HL-60/S4 (cell line): Measurements from ENCODE around the gene PTPRCAP.
"Not testable (repeated sequence)": the region's sequence is repeated elsewhere in the genome, so short reads cannot be mapped to it uniquely, and the experiment has no call there.

Source experiments
- in situ Hi-C: fragments of 300-500 bp; cut with MboI; formaldehyde crosslinking; loops from 2 replicates; pipeline ENCODE4 v1.14.3; 2022; ENCODE audit warnings: low sequenced_read_pairs

The PTPRCAP gene

DNA sequence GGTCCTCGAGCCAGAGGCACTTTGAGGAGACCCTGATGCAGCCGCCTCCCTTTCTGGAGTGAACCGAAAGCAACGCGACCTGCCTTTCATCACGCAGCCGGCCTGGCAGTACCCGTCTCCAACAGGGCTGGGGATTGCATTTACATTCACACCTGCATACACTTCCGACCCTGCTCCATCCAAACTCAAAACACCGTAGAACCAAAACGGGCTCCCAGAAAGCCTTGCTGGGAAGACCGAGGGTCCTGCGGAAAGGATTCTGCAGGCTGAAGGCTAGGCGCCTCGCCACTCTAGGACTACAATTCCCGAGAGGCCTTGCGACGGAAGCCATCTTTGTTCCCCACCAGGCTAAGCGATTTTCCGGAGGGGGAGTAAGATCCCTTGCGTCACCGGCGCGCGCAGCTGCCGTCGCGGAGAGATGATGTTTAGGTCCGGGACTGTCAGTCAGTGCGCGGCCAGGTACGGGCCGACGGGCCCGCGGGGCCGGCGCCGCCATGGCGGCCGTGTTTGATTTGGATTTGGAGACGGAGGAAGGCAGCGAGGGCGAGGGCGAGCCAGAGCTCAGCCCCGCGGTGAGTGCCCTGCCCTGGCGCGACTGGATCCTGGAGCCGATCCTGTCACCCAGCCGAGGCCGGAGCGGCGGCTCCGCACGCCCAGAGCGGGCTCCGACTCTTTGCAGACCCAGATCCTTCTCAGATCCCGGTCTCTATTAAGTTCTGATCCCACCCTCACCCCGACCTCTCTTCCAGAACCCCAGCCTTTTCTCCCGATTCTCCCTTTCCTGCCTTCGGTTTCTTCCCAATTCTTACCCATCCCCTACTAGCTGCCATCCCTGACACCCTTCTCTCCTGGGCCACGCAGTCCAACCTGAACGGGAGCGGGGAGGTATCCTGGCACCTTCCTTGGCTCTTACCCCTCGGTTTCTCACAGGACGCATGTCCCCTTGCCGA is 9.2 kb downstream of the PTPRCAP start, which contains the start of gene RPS6KB2:
TSS of gene RPS6KB2 (plus strand) at position 443 of the 950 bp plus-strand sequence. CDS start at position 495, 52 bp downstream.
- in situ Hi-C loops = no loop called here

DNA sequence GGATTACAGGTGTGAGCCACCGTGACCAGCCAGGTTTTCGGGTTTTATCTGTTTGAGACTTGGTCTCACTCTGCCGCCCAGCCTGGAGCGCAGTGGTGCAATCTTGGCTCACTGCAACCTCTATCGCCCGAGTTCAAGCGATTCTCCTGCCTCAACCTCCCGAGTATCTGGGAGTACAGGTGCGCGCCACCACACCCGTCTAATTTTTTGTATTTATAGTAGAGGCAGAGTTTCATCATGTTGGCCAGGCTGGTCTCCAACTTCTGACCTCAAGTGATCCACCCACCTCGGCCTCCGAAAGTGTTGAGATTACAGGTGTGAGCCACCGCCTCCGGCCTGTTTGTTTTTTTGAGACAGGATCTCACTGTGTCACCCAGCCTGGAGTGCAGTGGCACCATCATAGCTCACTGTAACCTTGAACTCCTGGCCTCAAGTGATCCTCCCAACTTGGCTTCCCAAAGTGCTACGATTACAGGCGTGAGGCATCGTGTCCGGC is 10.1 kb downstream of the PTPRCAP start:
- in situ Hi-C loops = not testable (repeated sequence)

DNA sequence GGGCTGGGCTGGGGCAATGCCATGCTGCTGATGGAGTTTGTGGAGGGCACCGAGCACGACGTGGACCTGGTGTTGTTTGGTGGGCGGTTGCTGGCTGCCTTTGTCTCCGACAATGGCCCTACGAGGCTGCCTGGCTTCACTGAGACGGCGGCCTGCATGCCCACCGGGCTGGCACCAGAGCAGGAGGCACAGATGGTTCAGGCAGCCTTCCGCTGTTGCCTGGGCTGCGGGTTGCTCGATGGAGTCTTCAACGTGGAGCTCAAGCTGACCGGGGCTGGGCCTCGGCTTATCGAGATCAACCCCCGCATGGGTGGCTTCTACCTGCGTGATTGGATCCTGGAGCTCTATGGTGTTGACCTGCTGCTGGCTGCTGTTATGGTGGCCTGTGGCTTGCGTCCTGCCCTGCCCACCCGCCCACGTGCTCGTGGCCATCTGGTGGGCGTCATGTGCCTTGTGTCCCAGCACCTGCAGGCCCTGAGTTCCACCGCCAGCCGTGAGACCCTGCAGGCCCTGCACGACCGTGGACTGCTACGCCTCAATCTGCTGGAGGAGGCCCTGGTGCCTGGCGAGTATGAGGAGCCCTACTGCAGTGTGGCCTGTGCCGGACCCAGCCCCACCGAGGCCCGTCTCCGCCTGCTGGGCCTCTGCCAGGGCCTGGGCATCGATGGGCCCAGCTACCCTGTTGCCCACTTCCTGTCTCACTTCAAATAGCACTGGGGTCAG is 13.4 kb downstream of the PTPRCAP start:
- in situ Hi-C loops = no loop called here

DNA sequence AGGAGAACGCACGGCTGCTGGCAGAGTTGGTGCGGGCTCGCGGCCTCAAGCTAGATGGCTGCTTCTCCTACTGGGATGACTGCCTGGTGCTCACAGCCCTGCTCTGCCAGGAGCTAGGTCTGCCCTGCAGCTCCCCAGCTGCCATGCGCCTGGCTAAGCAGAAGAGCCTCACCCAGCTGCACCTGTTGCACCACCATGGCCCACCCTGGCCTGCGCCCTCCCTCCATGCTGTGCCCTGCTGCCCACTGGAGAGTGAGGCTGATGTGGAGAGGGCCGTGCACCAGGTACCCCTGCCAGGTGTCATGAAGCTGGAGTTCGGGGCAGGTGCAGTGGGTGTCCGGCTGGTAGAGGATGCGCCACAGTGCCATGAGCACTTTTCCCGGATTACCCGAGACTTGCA is 14.0 kb downstream of the PTPRCAP start:
- in situ Hi-C loops = no loop called here

DNA sequence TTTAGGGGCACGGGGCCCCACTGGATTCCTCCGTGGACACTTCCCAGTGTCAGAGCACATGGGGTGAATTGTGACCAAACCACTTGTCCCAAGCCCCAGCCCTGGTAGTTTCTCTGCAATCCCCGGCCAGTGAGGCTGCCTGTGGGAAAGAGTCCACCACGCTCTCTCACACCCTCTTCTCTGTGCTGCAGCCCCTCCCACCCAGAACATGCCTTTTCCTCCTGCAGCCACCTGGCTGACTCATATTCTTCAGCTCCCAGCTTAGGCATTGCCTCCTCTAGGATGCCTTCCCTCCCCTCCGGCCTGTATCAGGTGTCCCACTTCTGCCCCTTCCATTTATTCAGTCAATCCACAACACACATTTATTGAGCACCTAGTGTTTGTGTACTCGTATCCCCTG is 14.6 kb downstream of the PTPRCAP start:
- in situ Hi-C loops = no loop called here

DNA sequence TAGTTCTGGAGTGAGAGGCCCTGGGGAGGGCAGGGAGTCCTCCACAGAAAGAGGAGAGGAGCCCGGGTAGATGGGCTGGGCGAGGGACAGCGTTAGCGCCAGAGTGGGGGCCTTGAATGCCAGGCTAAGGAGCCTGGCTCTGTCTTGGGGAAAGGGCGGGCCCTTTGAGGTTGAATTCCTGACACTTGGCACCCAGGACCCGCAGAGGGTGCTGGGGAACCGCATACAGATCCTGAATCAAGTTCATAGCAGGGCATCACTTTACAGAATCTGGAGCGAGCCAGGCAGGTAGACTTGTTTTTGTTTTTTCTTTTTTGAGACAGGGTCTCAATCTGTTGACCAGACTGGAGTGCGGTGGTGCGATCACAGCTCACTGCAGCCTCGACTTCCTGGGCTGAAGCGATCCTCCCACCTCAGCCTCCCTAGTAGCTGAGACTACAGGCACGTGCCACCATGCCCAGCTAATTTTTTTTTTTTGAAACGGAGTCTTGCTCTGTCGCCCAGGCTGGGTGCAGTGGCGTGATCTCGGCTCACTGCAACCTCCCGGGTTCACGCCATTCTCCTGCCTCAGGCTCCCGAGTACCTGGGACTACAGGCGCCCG is 16.0 kb downstream of the PTPRCAP start:
- in situ Hi-C loops = no loop called here

DNA sequence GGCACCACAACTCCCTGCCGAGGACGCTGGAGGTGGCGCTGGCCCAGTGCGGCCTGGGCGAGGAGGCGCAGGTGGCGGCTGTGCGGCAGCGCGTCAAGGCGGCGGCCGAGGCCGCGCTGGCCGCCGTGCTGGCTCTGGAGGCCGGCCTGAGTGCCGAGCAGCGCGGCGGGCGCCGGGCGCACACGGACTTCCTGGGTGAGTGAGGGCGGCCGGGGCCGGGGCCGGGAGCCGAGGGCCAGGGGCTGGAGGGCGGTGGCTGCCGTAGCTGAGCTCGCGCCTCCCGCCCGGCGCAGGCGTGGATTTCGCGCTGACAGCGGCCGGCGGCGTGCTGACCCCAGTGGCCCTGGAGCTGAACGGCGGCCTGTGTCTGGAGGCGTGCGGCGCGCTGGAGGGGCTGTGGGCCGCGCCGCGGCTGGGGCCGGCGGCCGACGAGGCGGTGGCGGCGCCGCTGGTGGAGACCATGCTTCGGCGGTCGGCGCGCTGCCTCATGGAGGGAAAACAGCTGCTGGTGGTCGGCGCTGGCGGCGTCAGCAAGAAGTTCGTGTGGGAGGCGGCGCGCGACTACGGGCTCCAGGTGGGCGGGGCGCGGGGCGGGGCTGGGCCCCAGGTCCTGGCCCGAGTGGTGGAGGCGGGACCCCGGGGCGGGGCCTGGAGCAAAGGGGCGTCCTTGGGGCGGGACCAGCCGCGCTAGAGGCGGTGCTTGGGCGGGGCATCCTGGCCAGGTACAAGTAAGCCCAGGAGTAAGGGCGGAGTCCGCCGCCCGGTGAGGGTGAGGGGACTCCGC is 16.6 kb downstream of the PTPRCAP start:
- in situ Hi-C loops = no loop called here

DNA sequence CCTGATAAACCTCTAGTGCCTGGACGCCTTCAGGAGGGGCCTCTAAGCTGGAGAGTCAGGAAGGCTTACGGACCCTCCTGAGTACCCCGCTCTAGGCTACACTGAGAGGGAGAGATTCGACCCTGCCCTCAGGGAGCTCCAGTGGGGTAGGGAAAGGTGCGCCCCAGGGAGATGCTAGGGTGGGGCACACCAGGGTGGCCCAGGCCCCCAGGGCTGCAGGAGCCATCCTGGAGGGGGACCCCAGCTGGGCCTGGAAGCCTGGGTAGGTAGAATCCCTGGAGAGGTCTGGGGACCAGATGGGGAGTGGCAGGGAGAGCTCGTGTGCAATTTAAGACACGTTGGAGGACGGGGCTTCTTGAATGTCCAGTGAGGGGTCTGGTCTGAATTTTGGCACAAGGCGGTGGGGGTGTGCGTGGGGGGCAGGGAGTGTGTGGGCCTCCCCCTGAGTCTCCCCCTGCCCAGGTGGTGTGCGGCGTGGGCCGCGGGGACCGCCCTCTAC is 17.3 kb downstream of the PTPRCAP start:
- in situ Hi-C loops = no loop called here

DNA sequence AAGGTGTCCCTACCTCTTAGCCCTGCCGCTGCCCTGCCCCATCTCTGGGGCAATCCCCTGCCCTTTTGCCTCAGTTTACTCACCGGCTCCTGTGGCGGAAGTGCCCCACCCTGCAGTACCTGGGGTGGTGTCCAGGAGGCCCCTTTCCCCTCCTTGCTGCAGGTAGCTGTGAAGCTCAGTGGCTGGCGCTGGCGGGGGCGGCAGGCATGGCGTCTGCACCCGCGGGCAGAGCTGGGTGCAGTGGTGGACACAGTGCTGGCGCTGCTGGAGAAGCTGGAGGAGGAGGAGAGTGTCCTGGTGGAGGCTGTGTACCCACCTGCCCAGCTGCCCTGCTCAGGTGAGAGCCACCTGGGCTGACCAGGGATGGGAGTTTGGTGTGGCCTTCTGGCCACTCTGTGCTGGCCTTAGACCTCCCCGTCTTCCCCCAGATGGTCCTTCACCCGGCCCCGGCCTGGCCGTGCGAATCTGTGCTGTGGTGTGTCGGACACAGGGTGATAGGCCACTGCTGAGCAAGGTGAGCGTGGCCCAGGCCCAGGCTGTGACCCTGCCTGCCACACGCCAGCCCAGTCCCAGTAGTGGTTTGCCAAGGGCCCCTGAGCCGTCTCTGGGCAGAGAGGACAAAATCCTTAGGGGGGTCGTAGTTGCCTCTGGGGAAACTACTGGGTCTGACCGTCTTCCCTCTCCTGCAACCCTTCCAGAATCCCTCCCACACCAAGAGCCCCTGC is 18.0 kb downstream of the PTPRCAP start:
- in situ Hi-C loops = no loop called here

DNA sequence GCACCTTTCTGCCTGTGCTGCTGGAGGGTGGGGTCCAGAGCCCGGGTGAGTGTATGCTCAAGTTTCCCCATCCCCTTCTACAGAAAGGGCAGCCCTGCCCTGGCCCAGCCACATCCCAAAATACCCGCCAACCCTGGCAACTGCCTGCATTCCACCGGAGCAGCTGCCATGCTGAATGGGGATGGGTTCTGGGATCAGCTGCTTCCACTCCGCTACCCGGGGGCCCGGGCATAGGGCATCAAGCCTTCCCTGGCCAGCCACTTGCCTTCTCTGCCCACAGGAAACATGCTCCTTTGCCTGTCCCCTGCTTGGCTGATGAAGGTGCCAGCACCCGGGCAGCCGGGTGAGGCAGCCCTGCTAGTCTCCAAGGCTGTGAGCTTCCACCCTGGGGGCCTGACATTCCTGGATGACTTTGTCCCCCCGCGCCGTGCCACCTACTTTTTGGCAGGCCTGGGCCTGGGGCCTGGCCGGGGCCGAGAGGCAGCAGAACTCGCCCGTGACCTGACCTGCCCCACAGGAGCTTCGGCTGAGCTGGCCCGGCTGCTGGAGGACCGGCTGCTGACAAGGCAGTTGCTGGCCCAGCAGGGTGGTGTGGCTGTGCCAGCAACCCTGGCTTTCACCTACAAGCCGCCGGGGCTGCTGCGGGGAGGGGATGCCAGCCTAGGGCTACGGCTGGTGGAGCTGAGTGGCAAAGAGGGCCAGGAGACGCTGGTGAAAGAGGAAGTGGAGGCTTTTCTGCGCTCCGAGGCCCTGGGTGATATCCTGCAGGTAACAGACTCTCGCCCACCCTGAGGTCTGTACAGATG is 18.8 kb downstream of the PTPRCAP start:
- in situ Hi-C loops = no loop called here

DNA sequence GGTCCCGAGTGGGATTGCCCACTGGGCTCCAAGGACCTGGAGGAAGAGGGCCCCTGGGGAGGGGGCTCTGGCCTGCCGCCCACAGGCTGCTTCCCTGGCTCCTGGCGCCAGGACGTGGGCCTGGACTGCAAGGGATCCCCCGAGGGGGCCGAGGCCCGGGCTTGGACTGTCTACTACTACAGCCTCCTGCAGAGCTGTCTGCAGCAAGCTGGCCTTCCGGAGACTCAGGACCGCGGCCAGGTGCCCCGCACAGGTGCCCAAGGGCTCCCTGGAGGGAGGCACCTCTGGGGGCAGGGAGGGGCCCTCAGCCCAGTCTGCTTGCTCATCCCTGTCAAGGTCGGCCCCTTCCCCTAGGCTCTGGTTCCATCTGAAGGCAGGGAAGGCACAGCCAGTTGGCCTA is 20.1 kb downstream of the PTPRCAP start:
- in situ Hi-C loops = no loop called here

DNA sequence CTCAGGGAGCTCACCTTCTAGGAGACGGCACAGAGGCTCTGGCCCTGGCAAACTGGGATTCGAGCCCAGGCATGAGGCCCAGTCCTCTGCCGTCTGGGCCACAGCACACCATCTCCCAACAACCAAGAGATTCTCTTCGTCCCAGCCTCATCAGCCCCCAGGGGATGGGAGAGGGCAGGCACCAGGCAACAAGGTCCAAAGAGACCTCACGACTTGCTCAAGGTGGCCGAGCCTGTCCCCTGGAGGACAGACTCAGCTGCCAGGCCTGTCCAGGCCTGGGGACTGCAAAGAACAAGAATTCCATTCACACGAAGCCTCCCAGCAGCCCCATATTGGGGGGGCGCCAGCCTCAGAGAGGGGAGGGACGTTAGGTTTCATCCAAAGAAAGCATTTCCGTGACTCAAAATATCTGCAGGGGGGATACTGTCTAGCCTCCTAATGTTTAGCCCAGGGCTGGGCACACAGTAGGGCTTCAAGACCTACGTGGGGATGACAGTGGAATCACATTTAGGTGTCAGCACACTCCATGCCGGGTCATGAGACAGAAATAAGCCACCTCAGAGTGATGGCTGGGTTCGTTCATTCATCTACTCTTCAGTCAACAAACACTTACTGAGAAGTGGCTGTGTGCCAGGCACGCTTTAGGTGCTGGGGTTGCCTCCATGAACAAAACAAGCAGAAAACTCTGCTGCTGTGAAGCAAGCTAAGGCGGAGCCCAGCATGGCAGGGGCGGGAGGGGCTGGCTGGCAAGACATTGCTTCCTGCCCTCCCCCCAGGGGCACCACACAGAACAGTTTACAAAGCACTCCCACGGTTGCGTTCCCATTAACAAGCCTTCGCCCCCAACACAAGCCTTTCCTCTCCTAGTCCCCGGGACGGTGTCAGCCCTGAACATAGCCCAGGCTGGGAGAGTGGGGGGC is 20.8 kb downstream of the PTPRCAP start:
- in situ Hi-C loops = no loop called here

DNA sequence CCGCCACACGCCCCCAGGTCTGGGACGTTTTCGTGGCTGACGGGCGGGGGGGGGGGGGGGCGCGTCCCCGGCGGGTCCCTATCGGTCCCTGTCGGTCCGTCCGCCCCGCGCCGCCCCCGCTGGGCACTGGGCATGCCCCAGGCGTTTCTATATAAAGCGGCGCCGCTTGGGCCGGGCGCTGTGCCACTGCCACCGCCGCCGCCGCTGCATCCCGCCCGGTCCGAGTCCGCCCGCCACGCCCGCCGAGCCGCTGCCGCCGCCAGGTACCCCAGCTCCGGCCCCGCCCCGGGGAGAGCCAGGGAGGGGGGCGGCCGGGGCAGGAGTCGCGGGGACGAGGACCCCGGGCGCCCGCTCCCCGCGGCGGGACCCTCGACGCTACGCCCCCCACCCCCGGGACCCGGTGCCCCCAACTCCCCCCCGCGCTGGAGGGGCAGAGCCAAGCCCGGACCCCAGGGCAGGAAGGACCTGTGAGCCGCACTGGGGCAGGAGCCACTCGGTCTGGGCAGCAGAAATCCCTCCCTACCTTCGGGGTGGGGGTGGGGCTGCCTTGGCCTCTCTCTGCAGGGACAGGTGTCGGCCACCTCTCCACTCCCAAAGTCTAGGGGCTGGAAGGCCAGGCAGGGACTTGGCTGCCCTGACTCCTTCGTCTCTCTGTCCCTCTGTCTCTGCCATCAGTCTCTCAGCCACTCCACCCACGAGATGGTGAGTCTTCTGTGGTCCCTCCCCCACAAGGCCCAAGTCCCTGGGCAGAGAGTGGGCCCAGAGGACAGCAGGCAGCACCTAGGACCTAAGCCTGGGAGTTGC is 21.8 kb downstream of the PTPRCAP start, which contains the start of gene CARNS1:
TSS of gene CARNS1 (plus strand) at position 178 of the 804 bp plus-strand sequence. CDS start at position 700, 522 bp downstream.
- in situ Hi-C loops = no loop called here

DNA sequence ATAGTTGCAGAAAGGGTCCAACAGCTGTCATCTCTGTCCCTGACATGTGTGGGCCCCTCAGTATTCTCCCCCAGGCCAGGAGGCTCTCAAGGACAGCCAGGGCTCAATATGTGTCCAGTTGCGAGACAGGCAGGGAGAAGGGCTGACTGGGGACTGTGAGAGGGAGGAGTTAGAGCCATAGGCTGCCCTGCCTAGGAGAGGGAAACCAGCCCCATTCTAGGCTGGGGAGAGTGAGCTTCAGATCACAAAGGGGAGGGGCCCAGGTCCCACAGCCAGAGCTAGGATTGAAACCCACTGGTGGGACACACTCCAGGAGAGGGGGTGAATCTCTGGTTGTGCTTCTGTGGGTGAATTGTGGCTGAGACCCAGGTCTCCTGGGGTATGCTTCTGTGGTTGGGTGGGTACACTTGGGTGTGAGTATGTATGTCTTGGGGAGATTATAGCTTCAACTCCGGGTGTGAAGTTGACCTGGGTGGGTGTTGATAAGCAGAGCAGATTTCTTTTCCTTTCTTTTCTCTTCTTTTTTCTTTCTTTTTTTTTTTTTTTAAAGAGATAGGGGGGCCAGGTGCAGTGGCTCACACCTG is 24.1 kb downstream of the PTPRCAP start:
- in situ Hi-C loops = no loop called here

DNA sequence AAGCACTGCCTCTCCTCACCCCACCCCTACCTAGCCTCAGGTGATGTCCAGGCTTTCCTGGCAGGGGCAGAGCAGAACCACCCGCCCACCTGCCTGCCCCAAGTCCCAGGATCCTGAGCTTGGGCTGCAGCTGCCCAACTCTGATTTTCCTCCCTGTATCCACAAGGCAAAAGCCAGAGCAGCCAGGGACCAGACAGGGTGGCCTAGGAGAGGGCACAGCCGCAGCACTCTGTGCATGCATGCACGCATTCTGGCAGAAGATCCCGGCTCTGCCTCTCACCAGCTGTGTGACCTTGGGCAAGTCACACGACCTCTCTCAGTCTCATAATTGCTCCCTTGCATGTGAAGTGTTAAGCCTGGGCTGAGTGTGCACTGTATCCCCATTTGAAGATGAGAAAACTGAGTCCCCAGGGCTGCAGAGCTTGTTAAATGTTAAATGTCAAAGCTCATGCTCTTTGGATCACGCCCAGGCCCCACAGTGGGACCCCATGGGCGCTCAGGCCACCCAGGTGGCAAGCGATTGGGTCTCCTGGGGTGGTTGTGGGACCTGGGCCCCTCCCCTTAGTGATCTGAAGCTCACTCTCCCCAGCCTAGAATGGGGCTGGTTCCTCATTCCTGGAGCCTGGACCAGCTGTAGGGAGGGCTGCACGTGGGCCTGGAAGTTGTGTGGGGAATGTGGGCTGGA is 24.8 kb downstream of the PTPRCAP start:
- in situ Hi-C loops = no loop called here

DNA sequence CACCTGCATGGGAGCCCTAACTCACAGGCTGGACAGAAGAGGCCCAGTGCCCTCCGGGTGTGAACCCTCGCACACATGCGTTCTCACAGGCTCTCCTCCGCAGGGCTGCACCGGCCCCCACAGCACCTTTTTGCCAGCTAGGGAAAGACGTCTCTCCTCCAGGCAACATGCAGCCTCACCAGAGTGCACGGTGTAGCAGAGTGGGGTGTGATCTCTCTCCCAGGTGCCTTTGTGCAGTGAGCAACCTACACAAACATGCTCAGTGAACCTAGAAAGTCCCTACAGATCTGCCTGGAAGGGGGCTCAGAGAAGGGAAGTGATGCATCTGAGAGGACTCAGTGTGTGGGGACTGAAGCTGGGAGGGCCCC is 25.7 kb downstream of the PTPRCAP start:
- in situ Hi-C loops = no loop called here
